Measurements from ENCODE around the gene CRYZL1.

Gene CRYZL1

DNA sequence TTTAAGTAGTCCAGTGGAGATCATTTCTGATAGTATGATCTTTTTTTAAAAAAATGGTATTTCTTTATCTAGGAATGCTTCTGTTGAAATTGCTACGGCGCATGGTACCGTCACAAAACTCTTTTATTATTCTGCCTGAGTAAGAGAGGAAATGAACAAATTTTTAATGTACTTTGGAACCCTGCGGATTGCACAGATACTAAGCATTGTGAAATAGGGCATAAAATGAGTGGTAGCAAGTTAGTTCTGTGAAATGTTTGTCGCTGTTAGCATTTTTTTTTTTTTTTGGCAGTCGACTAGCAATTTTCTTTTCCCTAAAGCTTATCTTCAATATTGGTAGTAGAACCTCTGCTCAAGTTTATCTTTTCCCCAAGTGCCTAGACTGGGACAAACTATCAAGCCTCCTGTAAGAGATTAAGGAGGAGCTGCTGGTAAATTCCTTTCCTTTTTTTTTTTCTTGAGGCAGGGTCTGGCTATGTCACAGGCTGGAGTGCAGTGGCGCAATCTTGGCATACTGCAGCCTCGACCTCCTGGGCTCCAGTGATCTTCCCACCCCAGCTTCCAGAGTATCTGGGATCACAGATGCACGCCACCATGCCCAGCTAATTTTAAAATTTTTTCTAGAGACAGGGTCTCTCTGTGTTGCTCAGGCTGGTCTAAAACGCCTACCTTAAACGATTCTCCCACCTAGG lies 3.0 kb upstream of the CRYZL1 start:
- ChIA-PET CTCF (interaction anchor here (0.6 to 1.4 kb wide), 3 partner anchors 39 to 250 kb away, joined by 3 to 8 read pairs (median 4); no protein-coding TSS in a partner anchor), POLR2A (no interaction called here)
- DNase-seq (ENCODE audit: low read depth, low spot score), result no peak
- peak overlapping the region; percentile 77 for H3K4me3 ChIP-seq (ENCODE audit: low read depth, low read length)
- no peak for TF ChIP-seq CTCF (IDR thresholded peaks at IDR 0.05; ENCODE audit: insufficient read depth, low read length, missing control alignments)

DNA sequence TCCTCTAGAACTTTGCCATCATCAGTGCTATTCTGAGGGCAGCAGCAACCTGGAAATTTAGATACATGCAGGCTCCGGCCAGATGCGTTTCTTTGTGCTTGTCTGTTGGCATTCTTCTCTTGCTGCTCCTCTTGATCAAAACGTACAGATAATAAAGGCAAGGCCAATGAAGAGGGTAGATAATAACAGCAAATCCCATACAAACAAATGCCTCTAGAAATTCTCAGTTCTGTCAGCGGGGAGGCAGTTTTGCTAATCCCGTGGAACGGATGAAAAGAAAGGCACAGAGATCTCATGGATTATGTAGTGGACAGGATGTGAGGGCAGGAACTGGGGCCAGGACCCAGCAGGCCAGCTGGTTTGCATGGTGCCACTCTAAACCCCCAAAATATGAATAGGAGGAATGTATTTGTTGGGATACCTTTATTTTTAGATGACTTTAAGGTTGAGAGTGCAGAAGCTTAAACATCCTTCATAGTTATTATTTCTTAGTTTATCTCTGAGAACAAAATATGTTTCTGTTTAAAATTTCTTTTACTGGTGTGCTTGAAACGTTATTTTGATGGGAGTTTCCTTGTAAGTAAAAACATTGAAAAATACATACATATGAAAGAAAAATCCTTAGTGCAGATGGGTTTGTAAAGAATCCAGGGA lies 2.2 kb upstream of the CRYZL1 start:
- H3K4me3 ChIP-seq (ENCODE audit: low read depth, low read length), result peak overlapping the region; percentile 77
- DNase-seq (ENCODE audit: low read depth, low spot score), result no peak
- no peak for TF ChIP-seq CTCF (IDR thresholded peaks at IDR 0.05; ENCODE audit: insufficient read depth, low read length, missing control alignments)
- ChIA-PET POLR2A (no interaction called here), CTCF (interaction anchor here (1.0 kb wide), 1 partner anchor 38 kb away, joined by 4 read pairs; no protein-coding TSS in a partner anchor)

GRCh38 chr21:33642896-33643657 lies 1.5 kb upstream of the CRYZL1 start:
- ChIA-PET CTCF (no interaction called here), POLR2A (interaction anchor here (0.5 to 1.0 kb wide), 2 partner anchors 47 to 120 kb away, joined by 3 read pairs; no protein-coding TSS in a partner anchor)
- DNase-seq (ENCODE audit: low read depth, low spot score), result no peak
- TF ChIP-seq CTCF (IDR thresholded peaks at IDR 0.05; ENCODE audit: insufficient read depth, low read length, missing control alignments), result no peak
- peak overlapping the region; percentile 77 for H3K4me3 ChIP-seq (ENCODE audit: low read depth, low read length)

GRCh38 chr21:33642027-33642895 lies 720 bp upstream of the CRYZL1 start, which contains the start of gene ITSN1:
TSS of gene ITSN1 (plus strand) at chr21:33642501. CDS start at chr21:33718829, 76,328 bp downstream.
- peak; percentile 98 for DNase-seq (ENCODE audit: low read depth, low spot score)
- POLR2A ChIA-PET, result interaction anchor here (0.5 to 1.0 kb wide), 3 partner anchors 48 to 1078 kb away, joined by 3 read pairs; no protein-coding TSS in a partner anchor
- H3K4me3 ChIP-seq (ENCODE audit: low read depth, low read length), result peak within 1 kb of the TSS; percentile 90
- no peak for TF ChIP-seq CTCF (IDR thresholded peaks at IDR 0.05; ENCODE audit: insufficient read depth, low read length, missing control alignments)
- CTCF ChIA-PET, result no interaction called here

- peak overlapping the region; percentile 90 for H3K4me3 ChIP-seq (ENCODE audit: low read depth, low read length)
- DNase-seq (ENCODE audit: low read depth, low spot score), result no peak
- CTCF ChIA-PET, result interaction anchor here (1.5 to 2.0 kb wide), 3 partner anchors 35 to 261 kb away, joined by 4 to 7 read pairs (median 6); no protein-coding TSS in a partner anchor
- POLR2A ChIA-PET, result interaction anchor here (0.9 kb wide), 1 partner anchor 122 kb away, joined by 3 read pairs; no protein-coding TSS in a partner anchor
- TF ChIP-seq CTCF (IDR thresholded peaks at IDR 0.05; ENCODE audit: insufficient read depth, low read length, missing control alignments), result no peak
These were observed 717 bp downstream of the CRYZL1 start for GRCh38 chr21:33640697-33641351.
